Fibroblast of lung (primary cell): Measurements from ENCODE around the gene SRGAP2.
"Not testable (repeated sequence)": the region's sequence is repeated elsewhere in the genome, so short reads cannot be mapped to it uniquely, and the experiment has no call there.

ENCODE experiments used
- CTCF ChIP-seq, 2 donors: IDR thresholded peaks in 1 of 2; conservative IDR thresholded peaks in 1 of 2; 1 replicate in 1 of 2; 2 replicates in 1 of 2; pipeline ENCODE4 v1.5.1; 2011 to 2012; ENCODE audit warnings: low read length in 2 of 2, control low read depth in 1 of 2, inconsistent platforms in 1 of 2, low read depth in 1 of 2, mild to moderate bottlenecking in 1 of 2
- EZH2 ChIP-seq: IDR thresholded peaks from 2 replicates; pipeline ENCODE4 v1.5.1; 2012; ENCODE audit warnings: low read length, control low read depth, mild to moderate bottlenecking; ENCODE audit errors: missing control alignments

DNA sequence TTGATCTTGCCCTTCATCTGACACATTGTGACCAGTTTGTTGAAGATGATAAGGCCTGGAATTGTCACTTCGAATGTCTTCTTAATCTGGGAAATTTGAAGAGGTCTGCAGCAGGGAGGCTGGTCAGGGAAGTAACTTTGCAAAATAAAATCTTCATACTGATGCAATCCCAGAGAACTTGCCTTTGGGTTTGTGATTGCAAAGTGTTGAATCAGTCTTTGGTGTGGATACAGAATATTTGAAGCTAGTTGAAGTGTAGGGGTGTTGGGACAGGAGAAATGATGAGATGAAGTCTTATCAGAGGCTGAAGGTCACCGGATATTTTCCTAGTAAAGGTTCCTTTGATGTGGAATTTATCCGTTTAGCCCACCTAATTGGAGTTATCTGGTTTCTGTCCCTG, 42.1 kb downstream of the SRGAP2 start:
- TF ChIP-seq EZH2; CTCF (conservative IDR thresholded peaks at IDR 0.05 in 1 of 2, IDR thresholded peaks at IDR 0.05 in 1 of 2; ENCODE audit: low read depth in 1 of 2, low read length in 2 of 2): not testable (repeated sequence)
